H9 (cell line): Measurements from ENCODE around the gene MTMR12. TPM values are rescaled to one million over a fixed set of nuclear protein-coding genes. Genes with fewer than 3 reads are reported as not detected.

Experiments used
- DNase-seq: peaks from one replicate; pipeline ENCODE4 v3.0.0-alpha.2; 2017
- H2AFZ ChIP-seq: one replicate; pipeline ENCODE4 v1.6.1; 2013; ENCODE audit warnings: mild to moderate bottlenecking, low read length, control low read depth, moderate library complexity
- H2AK5ac ChIP-seq: 2 replicates; pipeline ENCODE4 v1.6.1; 2013; ENCODE audit warnings: low read length, control low read depth, mixed read lengths; ENCODE audit not compliant: insufficient read length
- H2BK120ac ChIP-seq: one replicate; pipeline ENCODE4 v1.6.1; 2013; ENCODE audit warnings: low read depth, mild to moderate bottlenecking, low read length, control low read depth, inconsistent platforms; ENCODE audit not compliant: poor library complexity, severe bottlenecking
- H2BK12ac ChIP-seq: 2 replicates; pipeline ENCODE4 v1.6.1; 2013; ENCODE audit warnings: low read length, control low read depth, mixed read lengths, low read depth; ENCODE audit not compliant: insufficient read length
- H2BK15ac ChIP-seq: 2 replicates; pipeline ENCODE4 v1.6.1; 2013; ENCODE audit warnings: low read depth, low read length, control low read depth
- H2BK20ac ChIP-seq: one replicate; pipeline ENCODE4 v1.6.1; 2013; ENCODE audit warnings: low read depth, mild to moderate bottlenecking, low read length, control low read depth, inconsistent platforms; ENCODE audit not compliant: poor library complexity, severe bottlenecking
- H2BK5ac ChIP-seq: 2 replicates; pipeline ENCODE4 v1.6.1; 2013; ENCODE audit warnings: low read length, control low read depth, mixed read lengths; ENCODE audit not compliant: insufficient read length
- H3K14ac ChIP-seq: 2 replicates; pipeline ENCODE4 v1.6.1; 2013; ENCODE audit warnings: low read length, control low read depth; ENCODE audit not compliant: insufficient read depth
- H3K18ac ChIP-seq: 2 replicates; pipeline ENCODE4 v1.6.1; 2013; ENCODE audit warnings: low read depth, mild to moderate bottlenecking, mixed read lengths, low read length, control low read depth; ENCODE audit not compliant: insufficient read length
- H3K23ac ChIP-seq: 2 replicates; pipeline ENCODE4 v1.6.1; 2013; ENCODE audit warnings: low read length, control low read depth, mixed read lengths, low read depth; ENCODE audit not compliant: insufficient read length
- H3K23me2 ChIP-seq: 2 replicates; pipeline ENCODE4 v1.6.1; 2013; ENCODE audit warnings: low read depth, mild to moderate bottlenecking, mixed read lengths, low read length, control low read depth; ENCODE audit not compliant: insufficient read length, poor library complexity, severe bottlenecking
- H3K27ac ChIP-seq: 2 replicates; pipeline ENCODE4 v1.5.1; 2013; ENCODE audit warnings: low read length, control low read depth, mixed read lengths, low read depth; ENCODE audit not compliant: insufficient read length
- H3K27me3 ChIP-seq: 2 replicates; pipeline ENCODE4 v1.6.1; 2013; ENCODE audit warnings: low read length, control low read depth, inconsistent platforms; ENCODE audit not compliant: insufficient read depth
- H3K4ac ChIP-seq: 2 replicates; pipeline ENCODE4 v1.6.1; 2013; ENCODE audit warnings: low read depth, mild to moderate bottlenecking, control low read depth, inconsistent platforms, low read length, moderate library complexity
- H3K4me1 ChIP-seq: 2 replicates; pipeline ENCODE4 v1.6.1; 2013; ENCODE audit warnings: low read length, control low read depth, inconsistent platforms; ENCODE audit not compliant: insufficient read depth
- H3K4me2 ChIP-seq: 2 replicates; pipeline ENCODE4 v1.6.1; 2013; ENCODE audit warnings: low read length, control low read depth, mixed read lengths; ENCODE audit not compliant: insufficient read length, insufficient read depth
- H3K56ac ChIP-seq: 2 replicates; pipeline ENCODE4 v1.6.1; 2013; ENCODE audit warnings: low read depth, mild to moderate bottlenecking, mixed read lengths, low read length, control low read depth; ENCODE audit not compliant: insufficient read length
- H3K79me1 ChIP-seq: 2 replicates; pipeline ENCODE4 v1.6.1; 2013; ENCODE audit warnings: low read depth, mild to moderate bottlenecking, moderate library complexity, low read length, control low read depth, inconsistent platforms; ENCODE audit not compliant: insufficient read depth, poor library complexity, severe bottlenecking
- H3K79me2 ChIP-seq: 2 replicates; pipeline ENCODE4 v1.6.1; 2013; ENCODE audit warnings: low read length, control low read depth, inconsistent platforms; ENCODE audit not compliant: insufficient read depth
- H3K9ac ChIP-seq: 2 replicates; pipeline ENCODE4 v1.6.1; 2013; ENCODE audit warnings: low read length, control low read depth, mixed read lengths; ENCODE audit not compliant: insufficient read length; ENCODE audit errors: extremely low read depth
- H3K9me3 ChIP-seq: one replicate; pipeline ENCODE4 v1.6.1; 2013; ENCODE audit warnings: low read depth, low read length, inconsistent platforms; ENCODE audit not compliant: control insufficient read depth
- H3T11ph ChIP-seq: one replicate; pipeline ENCODE4 v1.6.1; 2013; ENCODE audit warnings: mild to moderate bottlenecking, low read length, control low read depth, inconsistent platforms
- H4K20me1 ChIP-seq: one replicate; pipeline ENCODE4 v1.6.1; 2013; ENCODE audit not compliant: control insufficient read depth, insufficient read length, insufficient read depth
- H4K5ac ChIP-seq: 2 replicates; pipeline ENCODE4 v1.6.1; 2013; ENCODE audit warnings: low read depth, mild to moderate bottlenecking, mixed read lengths, low read length, control low read depth; ENCODE audit not compliant: insufficient read length
- H4K8ac ChIP-seq: replicated peaks from 2 replicates; pipeline ENCODE4 v1.6.1; 2013; ENCODE audit warnings: low read length, control low read depth, mixed read lengths, low read depth; ENCODE audit not compliant: insufficient read length
- H4K91ac ChIP-seq: 2 replicates; pipeline ENCODE4 v1.6.1; 2013; ENCODE audit warnings: low read depth, mild to moderate bottlenecking, moderate library complexity, mixed read lengths, low read length, control low read depth; ENCODE audit not compliant: insufficient read length
- H3K27ac Mint-ChIP-seq, 3 experiments: 2 replicates in 2 of 3; 3 replicates in 1 of 3; pipeline ENCODE4 v1.8.0; 2020 to 2021; ENCODE audit warnings: mixed read lengths in 3 of 3, mild to moderate bottlenecking in 1 of 3, moderate library complexity in 1 of 3
- H3K27me3 Mint-ChIP-seq: 2 replicates; pipeline ENCODE4 v1.8.0; 2021; ENCODE audit warnings: low read depth, mild to moderate bottlenecking, moderate library complexity, mixed read lengths
- H3K36me3 Mint-ChIP-seq, 3 experiments: 2 replicates in 2 of 3; 3 replicates in 1 of 3; pipeline ENCODE4 v1.8.0; 2020 to 2021; ENCODE audit warnings: low read depth in 3 of 3, mixed read lengths in 3 of 3; ENCODE audit not compliant: insufficient read depth in 1 of 3
- H3K4me1 Mint-ChIP-seq, 2 experiments: 2 replicates each; pipeline ENCODE4 v1.8.0; 2020; ENCODE audit warnings: mixed read lengths in 2 of 2
- H3K4me3 Mint-ChIP-seq, 2 experiments: 2 replicates in 1 of 2; 3 replicates in 1 of 2; pipeline ENCODE4 v1.8.0; 2020 to 2021; ENCODE audit warnings: mild to moderate bottlenecking in 2 of 2, mixed read lengths in 2 of 2, moderate library complexity in 1 of 2
- H3K9me3 Mint-ChIP-seq, 2 experiments: 2 replicates in 1 of 2; 3 replicates in 1 of 2; pipeline ENCODE4 v1.8.0; 2020; ENCODE audit warnings: mild to moderate bottlenecking in 2 of 2, mixed read lengths in 2 of 2, moderate library complexity in 1 of 2
- WGBS: extraction: QIAGEN DNeasy Blood & Tissue Kit; methylation state at CpG from one replicate; pipeline ENCODE4 v1.1.7; 2013; ENCODE audit warnings: missing lambda C conversion rate, low lambda C conversion rate, mixed read lengths; ENCODE audit not compliant: insufficient read length; ENCODE audit errors: extremely low coverage; 5-methylcytosine and 5-hydroxymethylcytosine counted together
- total RNA-seq: library from RNA; stranded (reverse); gene quantifications from 2 replicates; pipeline ENCODE4 v1.2.1, GENCODE V29; 2021
- TF ChIP-seq, protein P1 (sequence below): fragments of 200-600 bp; sonication (generic); conservative IDR thresholded peaks from 3 replicates; pipeline ENCODE4 v1.8.0; 2021; ENCODE audit warnings: antibody characterized with exemption, mild to moderate bottlenecking

Gene MTMR12
- total RNA-seq, 1 experiment from 2014 or later = 39.3 TPM

DNA sequence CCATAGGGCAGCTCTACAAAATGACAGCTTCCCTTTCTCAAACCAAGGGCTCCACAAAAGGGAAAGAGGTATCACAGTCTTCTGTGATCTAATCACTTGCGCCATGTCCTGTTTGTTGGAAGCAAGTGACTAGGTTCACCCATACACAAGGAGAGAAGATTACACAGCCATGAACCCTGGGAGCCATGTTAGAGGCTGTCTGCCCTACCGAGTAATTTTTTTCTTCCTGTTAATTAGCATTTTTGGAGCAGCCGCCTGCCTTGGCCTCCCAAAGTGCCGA is 105.4 kb downstream of the MTMR12 start:
- no peak for DNase-seq
- TF ChIP-seq, protein P1, sequence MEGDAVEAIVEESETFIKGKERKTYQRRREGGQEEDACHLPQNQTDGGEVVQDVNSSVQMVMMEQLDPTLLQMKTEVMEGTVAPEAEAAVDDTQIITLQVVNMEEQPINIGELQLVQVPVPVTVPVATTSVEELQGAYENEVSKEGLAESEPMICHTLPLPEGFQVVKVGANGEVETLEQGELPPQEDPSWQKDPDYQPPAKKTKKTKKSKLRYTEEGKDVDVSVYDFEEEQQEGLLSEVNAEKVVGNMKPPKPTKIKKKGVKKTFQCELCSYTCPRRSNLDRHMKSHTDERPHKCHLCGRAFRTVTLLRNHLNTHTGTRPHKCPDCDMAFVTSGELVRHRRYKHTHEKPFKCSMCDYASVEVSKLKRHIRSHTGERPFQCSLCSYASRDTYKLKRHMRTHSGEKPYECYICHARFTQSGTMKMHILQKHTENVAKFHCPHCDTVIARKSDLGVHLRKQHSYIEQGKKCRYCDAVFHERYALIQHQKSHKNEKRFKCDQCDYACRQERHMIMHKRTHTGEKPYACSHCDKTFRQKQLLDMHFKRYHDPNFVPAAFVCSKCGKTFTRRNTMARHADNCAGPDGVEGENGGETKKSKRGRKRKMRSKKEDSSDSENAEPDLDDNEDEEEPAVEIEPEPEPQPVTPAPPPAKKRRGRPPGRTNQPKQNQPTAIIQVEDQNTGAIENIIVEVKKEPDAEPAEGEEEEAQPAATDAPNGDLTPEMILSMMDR = no peak
- Histone ChIP-seq H3K27ac (no peak overlapping the region), H2BK15ac (no peak overlapping the region), H3K9me3 (no peaks in the 10 kb centered on the region), H4K8ac (no peak overlapping the region), H2BK5ac (no peak overlapping the region), H3K23me2 (no peaks in the 10 kb centered on the region), H2BK20ac (no peak overlapping the region), H3K4me2 (no peak overlapping the region), H2BK12ac (no peak overlapping the region), H3K27me3 (no peaks in the 10 kb centered on the region), H4K91ac (no peak overlapping the region), H3K56ac (no peak overlapping the region), H3K23ac (no peak overlapping the region), H2AK5ac (no peak overlapping the region), H3K18ac (no peak overlapping the region), H4K5ac (no peak overlapping the region), H3T11ph (no peak overlapping the region), H3K79me2 (no peaks in the 10 kb centered on the region), H3K4ac (no peak overlapping the region), H3K9ac (no peak overlapping the region), H4K20me1 (no peaks in the 10 kb centered on the region), H3K4me1 (no peaks in the 10 kb centered on the region; the same call in 1 of the 2 replicates), H2BK120ac (no peak overlapping the region), H3K79me1 (no peaks in the 10 kb centered on the region), H2AFZ (no peak overlapping the region), H3K14ac (no peak overlapping the region)
- H3K4me3 Mint-ChIP-seq = no peak overlapping the region
- H3K4me1 Mint-ChIP-seq = peaks cover 5 to 9% of the 10 kb centered on the region in 2 experiments
- peaks cover 3% of the 10 kb centered on the region for H3K27me3 Mint-ChIP-seq
- WGBS = no CpG with 5 or more reads among the region's 4 CpGs
- peaks cover 4 to 8% (median 6%) of the 10 kb centered on the region in 3 experiments; a peak in 6 of 7 replicates for H3K36me3 Mint-ChIP-seq
- peak overlapping the region in 1 of 3 experiments; percentile 82; a peak in 1 of 7 replicates for H3K27ac Mint-ChIP-seq
- peaks cover 14 to 16% of the 10 kb centered on the region in 2 experiments for H3K9me3 Mint-ChIP-seq
